ENCODE results near the gene DDX25. TPM values are rescaled to one million over a fixed set of nuclear protein-coding genes. Genes with fewer than 3 reads are reported as not detected.

DDX25 gene
- polyA plus RNA-seq, 1 donor (not counting 4 experiments of a cell fraction or from before 2014, with no cell fraction given), result 0.12 TPM

- dilution Hi-C loops (cut with MboI; ENCODE audit: extremely low pct_ligation_motif_present, low sequenced_read_pairs), result no loop called here
- H3K4me2 ChIP-seq (ENCODE audit: control insufficient read depth, extremely low read depth, insufficient read depth, low read depth, low read length), result peak overlapping the region; percentile 66
- DNase-seq (ENCODE audit: low read depth, low spot score) (no peak), FAIRE-seq (no peak)
- no peaks in the 10 kb centered on the region for H3K9me1 ChIP-seq (ENCODE audit: control insufficient read depth, extremely low read depth, insufficient read depth, low read length)
- H4K20me1 ChIP-seq (ENCODE audit: control insufficient read depth, extremely low read depth, insufficient read depth, low read length), result no peaks in the 10 kb centered on the region
- peak overlapping the region in 1 of 3 experiments; percentile 43 for H3K4me3 ChIP-seq (ENCODE audit: control insufficient read depth in 2 of 3, extremely low read depth in 1 of 3, insufficient read depth in 2 of 3, low read depth in 1 of 3, low read length in 3 of 3)
- H3K36me3 ChIP-seq (ENCODE audit: control insufficient read depth in 2 of 2, extremely low read depth in 1 of 2, insufficient read depth in 2 of 2, low read length in 2 of 2), result no peaks in the 10 kb centered on the region
- H3K27me3 ChIP-seq (ENCODE audit: control insufficient read depth, extremely low read depth, insufficient read depth, low read length), result peaks cover 4% of the 10 kb centered on the region
- no peaks in the 10 kb centered on the region for H3K9me3 ChIP-seq (ENCODE audit: control insufficient read depth, low read depth, low read length)
- TF ChIP-seq CTCF (optimal IDR thresholded peaks at IDR 0.05 in 1 of 3, IDR thresholded peaks at IDR 0.05 in 1 of 3, conservative IDR thresholded peaks at IDR 0.05 in 1 of 3; ENCODE audit: extremely low read depth in 1 of 3, insufficient read depth in 2 of 3, low read length in 3 of 3) (no peak), EZH2 (IDR thresholded peaks at IDR 0.05; ENCODE audit: low read length) (no peak)
- peaks cover 22% of the 10 kb centered on the region for H3K4me1 ChIP-seq (ENCODE audit: control insufficient read depth, extremely low read depth, insufficient read depth, low read length)
- no peaks in the 10 kb centered on the region for H3K79me2 ChIP-seq (ENCODE audit: control insufficient read depth, insufficient read depth, low read length)
- H3K9ac ChIP-seq (ENCODE audit: control insufficient read depth, extremely low read depth, insufficient read depth, low read length), result no peak overlapping the region
- no peak overlapping the region for H3K27ac ChIP-seq (ENCODE audit: control insufficient read depth, insufficient read depth, low read length)
- peak overlapping the region; percentile 58 for H2AFZ ChIP-seq (ENCODE audit: control insufficient read depth, low read length)
These were observed 49.2 kb downstream of the DDX25 start for GRCh38 chr11:125953401-125953935.

GRCh38 chr11:125954123-125954944 is 50.0 kb downstream of the DDX25 start:
- Histone ChIP-seq H3K9me1 (ENCODE audit: control insufficient read depth, extremely low read depth, insufficient read depth, low read length) (no peaks in the 10 kb centered on the region), H3K27me3 (ENCODE audit: control insufficient read depth, extremely low read depth, insufficient read depth, low read length) (peaks cover 4% of the 10 kb centered on the region), H3K36me3 (ENCODE audit: control insufficient read depth in 2 of 2, extremely low read depth in 1 of 2, insufficient read depth in 2 of 2, low read length in 2 of 2) (no peaks in the 10 kb centered on the region), H2AFZ (ENCODE audit: control insufficient read depth, low read length) (no peak overlapping the region), H3K9me3 (ENCODE audit: control insufficient read depth, low read depth, low read length) (no peaks in the 10 kb centered on the region), H3K79me2 (ENCODE audit: control insufficient read depth, insufficient read depth, low read length) (no peaks in the 10 kb centered on the region), H3K4me3 (ENCODE audit: control insufficient read depth in 2 of 3, extremely low read depth in 1 of 3, insufficient read depth in 2 of 3, low read depth in 1 of 3, low read length in 3 of 3) (no peak overlapping the region), H3K27ac (ENCODE audit: control insufficient read depth, insufficient read depth, low read length) (no peak overlapping the region), H4K20me1 (ENCODE audit: control insufficient read depth, extremely low read depth, insufficient read depth, low read length) (no peaks in the 10 kb centered on the region), H3K9ac (ENCODE audit: control insufficient read depth, extremely low read depth, insufficient read depth, low read length) (no peak overlapping the region), H3K4me1 (ENCODE audit: control insufficient read depth, extremely low read depth, insufficient read depth, low read length) (peaks cover 22% of the 10 kb centered on the region), H3K4me2 (ENCODE audit: control insufficient read depth, extremely low read depth, insufficient read depth, low read depth, low read length) (no peak overlapping the region)
- FAIRE-seq (no peak), DNase-seq (ENCODE audit: low read depth, low spot score) (no peak)
- dilution Hi-C loops (cut with MboI; ENCODE audit: extremely low pct_ligation_motif_present, low sequenced_read_pairs), result no loop called here
- TF ChIP-seq EZH2 (IDR thresholded peaks at IDR 0.05; ENCODE audit: low read length), result no peak
- no peak for TF ChIP-seq CTCF (optimal IDR thresholded peaks at IDR 0.05 in 1 of 3, IDR thresholded peaks at IDR 0.05 in 1 of 3, conservative IDR thresholded peaks at IDR 0.05 in 1 of 3; ENCODE audit: extremely low read depth in 1 of 3, insufficient read depth in 2 of 3, low read length in 3 of 3)
